HG03095 (cell line): Measurements from ENCODE around the gene DIPK2A.

ENCODE experiments used
- ATAC-seq: cut with Tn5 transposase; IDR thresholded peaks from one replicate; pipeline ENCODE4 v1.9.1; 2021; ENCODE audit warnings: moderate library complexity; ENCODE audit not compliant: unreplicated experiment

Gene DIPK2A

GRCh38 chr3:143974271-143975238 lies 2.9 kb downstream of the DIPK2A start:
- ATAC-seq = no peak

GRCh38 chr3:143975554-143976152 lies 4.0 kb downstream of the DIPK2A start:
- ATAC-seq = no peak

- peak; percentile 41 for ATAC-seq
These were observed 6.0 kb downstream of the DIPK2A start for GRCh38 chr3:143977341-143978262.

- ATAC-seq = no peak
These were observed 6.6 kb downstream of the DIPK2A start for GRCh38 chr3:143978263-143978631.

- no peak for ATAC-seq
These were observed 7.4 kb downstream of the DIPK2A start for GRCh38 chr3:143979041-143979440.

- no peak for ATAC-seq
These were observed 8.2 kb downstream of the DIPK2A start for GRCh38 chr3:143979813-143980212.

- no peak for ATAC-seq
These were observed 16.7 kb downstream of the DIPK2A start for GRCh38 chr3:143988306-143988705.

- ATAC-seq = no peak
These were observed 17.8 kb downstream of the DIPK2A start for GRCh38 chr3:143989461-143989860.

- no peak for ATAC-seq
These were observed 20.1 kb downstream of the DIPK2A start for GRCh38 chr3:143991713-143992112.

- no peak for ATAC-seq
These were observed 26.6 kb downstream of the DIPK2A start for GRCh38 chr3:143998266-143998665.

- no peak for ATAC-seq
These were observed 31.4 kb downstream of the DIPK2A start for GRCh38 chr3:144003051-144003450.

GRCh38 chr3:144010371-144010770 lies 38.7 kb downstream of the DIPK2A start:
- ATAC-seq = no peak

- ATAC-seq = no peak
These were observed 39.7 kb downstream of the DIPK2A start for GRCh38 chr3:144011251-144011799.

GRCh38 chr3:144015133-144015532 lies 43.5 kb downstream of the DIPK2A start:
- no peak for ATAC-seq

- no peak for ATAC-seq
These were observed 47.2 kb downstream of the DIPK2A start for GRCh38 chr3:144018776-144019175.
